WTC11 (cell line): Measurements from ENCODE around the gene KBTBD12. TPM values are rescaled to one million over a fixed set of nuclear protein-coding genes. Genes with fewer than 3 reads are reported as not detected.

Experiments
- ATAC-seq: fragments of 200-7000 bp; cut with Tn5 transposase; 2 replicates; pipeline ENCODE4 v1.10.0; 2021; ENCODE audit warnings: mild to moderate bottlenecking, moderate library complexity
- CTCF ChIA-PET: fragments of 300-600 bp; sonication (Branson Sonifier 250); formaldehyde crosslinking; loops from one replicate; lab custom pipeline; 2021; ENCODE audit warnings: antibody characterized with exemption; lab: Charles Lee
- POLR2A ChIA-PET: fragments of 350-600 bp; sonication (Branson Sonifier 250); formaldehyde crosslinking; loops from one replicate; lab custom pipeline; 2021; ENCODE audit warnings: antibody characterized with exemption; lab: Charles Lee
- DNase-seq: peaks from one replicate; pipeline ENCODE4 v3.0.0; 2021; ENCODE audit warnings: low spot score
- H3K27ac Mint-ChIP-seq: 2 replicates; pipeline ENCODE4 v1.8.0; 2021; ENCODE audit warnings: mixed read lengths
- H3K27me3 Mint-ChIP-seq: 2 replicates; pipeline ENCODE4 v1.8.0; 2021; ENCODE audit warnings: low read depth, mild to moderate bottlenecking, moderate library complexity, mixed read lengths
- H3K36me3 Mint-ChIP-seq: 2 replicates; pipeline ENCODE4 v1.8.0; 2021; ENCODE audit warnings: mixed read lengths
- H3K4me1 Mint-ChIP-seq: 2 replicates; pipeline ENCODE4 v1.8.0; 2022; ENCODE audit warnings: mixed read lengths
- H3K4me3 Mint-ChIP-seq: 2 replicates; pipeline ENCODE4 v1.8.0; 2021; ENCODE audit warnings: mild to moderate bottlenecking, moderate library complexity, mixed read lengths
- H3K9me3 Mint-ChIP-seq: 2 replicates; pipeline ENCODE4 v1.8.0; 2021; ENCODE audit warnings: mixed read lengths
- ATF6 ChIP-seq: sonication (generic); formaldehyde crosslinking; IDR thresholded peaks from 2 replicates; pipeline ENCODE4 v1.8.1; 2023; ENCODE audit warnings: mild to moderate bottlenecking, missing genetic modification reagents
- GTF2I ChIP-seq: fragments of 250-450 bp; sonication (Bioruptor Pico); conservative IDR thresholded peaks from 2 replicates; pipeline ENCODE4 v1.4.0; 2021; ENCODE audit warnings: mild to moderate bottlenecking
- IRF2 ChIP-seq: sonication (generic); formaldehyde crosslinking; IDR thresholded peaks from 2 replicates; pipeline ENCODE4 v1.8.0; 2022; ENCODE audit warnings: low read depth, missing genetic modification reagents, borderline replicate concordance
- MLX ChIP-seq: sonication (generic); formaldehyde crosslinking; IDR thresholded peaks from 2 replicates; pipeline ENCODE4 v1.8.1; 2023; ENCODE audit warnings: mild to moderate bottlenecking, missing genetic modification reagents, moderate library complexity
- MXD4 ChIP-seq: fragments of 250-450 bp; sonication (Bioruptor Pico); IDR thresholded peaks from 2 replicates; pipeline ENCODE4 v1.8.0; 2021; ENCODE audit warnings: mild to moderate bottlenecking, moderate library complexity, borderline replicate concordance
- NFATC4 ChIP-seq: fragments of 250-450 bp; sonication (Bioruptor Pico); IDR thresholded peaks from 2 replicates; pipeline ENCODE4 v1.9.0; 2021; ENCODE audit warnings: mild to moderate bottlenecking
- NFYB ChIP-seq: sonication (generic); formaldehyde crosslinking; conservative IDR thresholded peaks from 2 replicates; pipeline ENCODE4 v1.8.0; 2022; ENCODE audit warnings: low read depth, missing genetic modification reagents
- PRDM15 ChIP-seq: sonication (generic); formaldehyde crosslinking; IDR thresholded peaks from 2 replicates; pipeline ENCODE4 v1.8.0; 2022; ENCODE audit warnings: missing genetic modification reagents
- RELA ChIP-seq: sonication (generic); formaldehyde crosslinking; IDR thresholded peaks from 2 replicates; pipeline ENCODE4 v1.8.1; 2022; ENCODE audit warnings: missing genetic modification reagents, mild to moderate bottlenecking, borderline replicate concordance
- RORB ChIP-seq: fragments of 250-450 bp; sonication (Bioruptor Pico); IDR thresholded peaks from 2 replicates; pipeline ENCODE4 v1.9.0; 2021; ENCODE audit warnings: mild to moderate bottlenecking
- ZNF138 ChIP-seq: sonication (generic); formaldehyde crosslinking; conservative IDR thresholded peaks from 2 replicates; pipeline ENCODE4 v1.8.1; 2022; ENCODE audit warnings: mild to moderate bottlenecking, moderate library complexity, missing genetic modification reagents
- ZNF317 ChIP-seq: sonication (generic); formaldehyde crosslinking; IDR thresholded peaks from 2 replicates; pipeline ENCODE4 v1.8.1; 2023; ENCODE audit warnings: low read depth, mild to moderate bottlenecking, moderate library complexity, missing genetic modification reagents, borderline replicate concordance
- ZNF425 ChIP-seq: fragments of 250-450 bp; sonication (Bioruptor Pico); conservative IDR thresholded peaks from 2 replicates; pipeline ENCODE4 v1.9.0; 2021; ENCODE audit warnings: mild to moderate bottlenecking
- ZNF532 ChIP-seq: fragments of 250-450 bp; sonication (Bioruptor Pico); IDR thresholded peaks from 2 replicates; pipeline ENCODE4 v1.9.0; 2021; ENCODE audit warnings: mild to moderate bottlenecking, borderline replicate concordance
- ZNF671 ChIP-seq: fragments of 250-450 bp; sonication (Bioruptor Pico); IDR thresholded peaks from 2 replicates; pipeline ENCODE4 v1.8.0; 2021; ENCODE audit warnings: mild to moderate bottlenecking
- total RNA-seq: library from RNA; stranded (reverse); gene quantifications from 3 replicates; pipeline ENCODE4 v1.2.3, GENCODE V29; 2021

Gene KBTBD12
- total RNA-seq, 1 experiment from 2014 or later = 0.22 TPM

- CTCF ChIA-PET = no interaction called here
- H3K27me3 Mint-ChIP-seq = no peaks in the 10 kb centered on the region
- no peak overlapping the region for H3K4me3 Mint-ChIP-seq
- TF ChIP-seq RELA (CRISPR knock-in tag) = no peak
- no peak for TF ChIP-seq ZNF425
- no peak for TF ChIP-seq RORB (CRISPR knock-in tag)
- no peak for TF ChIP-seq NFATC4 (CRISPR knock-in tag)
- TF ChIP-seq IRF2 (CRISPR knock-in tag) = no peak
- TF ChIP-seq ZNF671 (CRISPR knock-in tag) = no peak
- TF ChIP-seq ZNF138 = no peak
- TF ChIP-seq ZNF317 = no peak
- TF ChIP-seq GTF2I (CRISPR knock-in tag) = no peak
- TF ChIP-seq MLX = no peak
- no peak for TF ChIP-seq ZNF532 (CRISPR knock-in tag)
- no peak for TF ChIP-seq NFYB (CRISPR knock-in tag)
- TF ChIP-seq MXD4 (CRISPR knock-in tag) = no peak
- TF ChIP-seq ATF6 (CRISPR knock-in tag) = no peak
- no peak for TF ChIP-seq PRDM15 (CRISPR knock-in tag)
- TF ChIP-seq, all 79 proteins: peak for 0
- Mint-ChIP-seq H3K36me3 (no peaks in the 10 kb centered on the region), H3K27ac (no peak overlapping the region), H3K9me3 (no peaks in the 10 kb centered on the region), H3K4me1 (0 out of 2 replicates have a peak, but pooled peaks cover 5% of the 10 kb centered on the region)
- DNase-seq (no peak), ATAC-seq (no peak)
- POLR2A ChIA-PET = no interaction called here
Observed at GRCh38 chr3:127923611-127924010, 8.6 kb downstream of the KBTBD12 start.
